Lower lobe of right lung (tissue), 2 donors: ENCODE data around the gene NMU. TPM values are rescaled to one million over a fixed set of nuclear protein-coding genes. Genes with fewer than 3 reads are reported as not detected.

Source experiments
- ATAC-seq, 2 donors: fragments of 200-7000 bp; cut with Tn5 transposase; one replicate each; pipeline ENCODE4 v1.9.1; 2020 to 2022; ENCODE audit warnings: mild to moderate bottlenecking in 2 of 2, moderate library complexity in 2 of 2
- DNase-seq: peaks from one replicate; pipeline ENCODE4 v3.0.0-alpha.2; 2020
- H3K27ac ChIP-seq: fragments of 200-600 bp; one replicate; pipeline ENCODE4 v1.8.0; 2022
- H3K27me3 ChIP-seq: fragments of 200-600 bp; one replicate; pipeline ENCODE4 v1.8.0; 2022; ENCODE audit warnings: low read depth
- H3K36me3 ChIP-seq: fragments of 200-600 bp; one replicate; pipeline ENCODE4 v1.8.0; 2022; ENCODE audit warnings: mild to moderate bottlenecking
- H3K4me1 ChIP-seq: fragments of 200-600 bp; one replicate; pipeline ENCODE4 v1.8.0; 2022
- H3K4me3 ChIP-seq: fragments of 200-600 bp; one replicate; pipeline ENCODE4 v1.8.0; 2022; ENCODE audit warnings: mild to moderate bottlenecking
- H3K9me3 ChIP-seq: fragments of 200-600 bp; one replicate; pipeline ENCODE4 v1.8.0; 2022
- intact Hi-C: fragments of 100-400 bp; cut with DNase I; formaldehyde crosslinking; loops from one replicate; pipeline ENCODE4 v1.11.0; 2022
- total RNA-seq: library from RNA; stranded (reverse); fragmentation: NEBNext Ultra II Directional; extraction: Animal tissue kit (Norgen Biotek cat#: 25700); gene quantifications from one replicate; pipeline ENCODE4 v1.2.1, GENCODE V29; 2021
- TF ChIP-seq, protein P1 (sequence below): fragments of 200-600 bp; IDR thresholded peaks from one replicate; pipeline ENCODE4 v1.8.0; 2022; ENCODE audit warnings: antibody characterized with exemption, mild to moderate bottlenecking
- donor health status: DM: no; HTN: yes; CAD: no; lungs with severe emphysema.

Gene NMU
- total RNA-seq, 1 donor from 2014 or later: 0.83 TPM

DNA sequence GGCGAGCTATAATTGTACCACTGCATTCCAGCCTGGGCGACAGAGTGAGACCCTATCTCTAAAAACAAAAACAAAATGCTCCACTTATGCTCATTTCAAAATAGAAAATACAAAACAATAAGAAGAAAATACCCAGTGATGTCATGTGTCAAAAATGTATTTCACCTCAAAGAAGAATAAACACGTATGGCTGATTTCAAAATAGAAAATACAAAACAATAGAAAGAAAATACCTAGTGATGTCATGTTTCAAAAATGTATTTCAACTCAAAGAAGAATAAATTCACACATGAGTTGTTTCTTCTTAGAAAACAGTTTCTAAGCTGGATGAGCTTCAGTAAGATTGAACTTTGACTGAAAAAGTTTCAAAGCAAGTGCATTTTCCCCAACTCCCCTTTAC lies 23.8 kb downstream of the NMU start:
- Histone ChIP-seq H3K36me3 (no peaks in the 10 kb centered on the region), H3K27ac (no peak overlapping the region), H3K27me3 (no peaks in the 10 kb centered on the region), H3K4me3 (no peak overlapping the region), H3K9me3 (no peaks in the 10 kb centered on the region), H3K4me1 (no peaks in the 10 kb centered on the region)
- intact Hi-C loops: no loop called here
- TF ChIP-seq, protein P1, sequence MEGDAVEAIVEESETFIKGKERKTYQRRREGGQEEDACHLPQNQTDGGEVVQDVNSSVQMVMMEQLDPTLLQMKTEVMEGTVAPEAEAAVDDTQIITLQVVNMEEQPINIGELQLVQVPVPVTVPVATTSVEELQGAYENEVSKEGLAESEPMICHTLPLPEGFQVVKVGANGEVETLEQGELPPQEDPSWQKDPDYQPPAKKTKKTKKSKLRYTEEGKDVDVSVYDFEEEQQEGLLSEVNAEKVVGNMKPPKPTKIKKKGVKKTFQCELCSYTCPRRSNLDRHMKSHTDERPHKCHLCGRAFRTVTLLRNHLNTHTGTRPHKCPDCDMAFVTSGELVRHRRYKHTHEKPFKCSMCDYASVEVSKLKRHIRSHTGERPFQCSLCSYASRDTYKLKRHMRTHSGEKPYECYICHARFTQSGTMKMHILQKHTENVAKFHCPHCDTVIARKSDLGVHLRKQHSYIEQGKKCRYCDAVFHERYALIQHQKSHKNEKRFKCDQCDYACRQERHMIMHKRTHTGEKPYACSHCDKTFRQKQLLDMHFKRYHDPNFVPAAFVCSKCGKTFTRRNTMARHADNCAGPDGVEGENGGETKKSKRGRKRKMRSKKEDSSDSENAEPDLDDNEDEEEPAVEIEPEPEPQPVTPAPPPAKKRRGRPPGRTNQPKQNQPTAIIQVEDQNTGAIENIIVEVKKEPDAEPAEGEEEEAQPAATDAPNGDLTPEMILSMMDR: no peak
- ATAC-seq (no peak), DNase-seq (no peak)

DNA sequence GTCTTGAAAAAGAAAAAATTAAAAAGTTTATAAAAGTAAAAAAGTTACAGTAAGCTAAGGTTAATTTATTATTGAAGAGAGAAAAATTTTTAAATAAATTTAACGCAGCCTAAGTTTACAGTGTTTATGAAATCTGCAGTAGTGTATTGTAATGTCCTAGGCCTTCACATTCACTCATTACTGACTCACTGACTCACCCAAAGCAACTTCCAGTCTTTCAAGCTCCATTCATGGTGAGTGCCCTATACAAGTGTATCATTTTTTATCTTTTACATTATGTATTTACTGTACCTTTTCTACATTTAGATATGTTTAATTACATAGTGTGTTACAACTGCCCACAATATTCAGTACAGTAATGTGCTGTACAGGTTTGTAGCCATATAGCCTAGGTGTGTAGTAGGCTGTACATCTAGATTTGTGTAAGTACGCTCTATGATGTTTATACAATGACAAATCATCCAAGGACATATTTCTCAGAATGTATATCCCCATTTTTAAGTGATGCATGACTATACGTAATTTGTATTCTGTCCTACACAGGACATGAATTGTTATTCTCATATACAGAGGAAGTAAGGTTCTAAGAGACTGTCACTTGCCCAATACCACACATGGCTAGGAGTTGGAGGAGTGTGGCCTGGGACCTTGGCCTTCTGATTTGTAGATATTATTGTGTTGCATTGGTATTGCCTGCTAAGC lies 24.6 kb downstream of the NMU start:
- intact Hi-C loops: no loop called here
- TF ChIP-seq, protein P1: no peak
- DNase-seq (no peak), ATAC-seq (no peak)
- H3K4me3 ChIP-seq: no peak overlapping the region
- H3K9me3 ChIP-seq: no peaks in the 10 kb centered on the region
- no peaks in the 10 kb centered on the region for H3K36me3 ChIP-seq
- no peak overlapping the region for H3K27ac ChIP-seq
- H3K27me3 ChIP-seq: no peaks in the 10 kb centered on the region
- H3K4me1 ChIP-seq: no peaks in the 10 kb centered on the region

- Histone ChIP-seq H3K4me3 (no peak overlapping the region), H3K4me1 (no peaks in the 10 kb centered on the region), H3K27me3 (no peaks in the 10 kb centered on the region), H3K36me3 (no peaks in the 10 kb centered on the region), H3K27ac (no peak overlapping the region), H3K9me3 (no peaks in the 10 kb centered on the region)
- ATAC-seq (no peak), DNase-seq (no peak)
- TF ChIP-seq, protein P1: no peak
- intact Hi-C loops: no loop called here
Observed at GRCh38 chr4:55610381-55610780, 25.7 kb downstream of the NMU start.

- Histone ChIP-seq H3K27ac (no peak overlapping the region), H3K27me3 (no peaks in the 10 kb centered on the region), H3K9me3 (no peaks in the 10 kb centered on the region), H3K36me3 (no peaks in the 10 kb centered on the region), H3K4me1 (no peaks in the 10 kb centered on the region), H3K4me3 (no peak overlapping the region)
- TF ChIP-seq, protein P1: no peak
- intact Hi-C loops: no loop called here
- DNase-seq (no peak), ATAC-seq (peak; percentile 62 to 72)
Observed at GRCh38 chr4:55609393-55609866, 26.7 kb downstream of the NMU start.

- ATAC-seq: no peak
- TF ChIP-seq, protein P1: no peak
- Histone ChIP-seq H3K27ac (no peak overlapping the region), H3K4me1 (no peaks in the 10 kb centered on the region), H3K9me3 (no peaks in the 10 kb centered on the region), H3K36me3 (no peaks in the 10 kb centered on the region), H3K4me3 (no peak overlapping the region), H3K27me3 (no peaks in the 10 kb centered on the region)
- intact Hi-C loops: no loop called here
- no peak for DNase-seq
Observed at GRCh38 chr4:55608591-55608990, 27.5 kb downstream of the NMU start.
